AG04450 (cell line): ENCODE results near the gene SERPINF2. TPM values are rescaled to one million over a fixed set of nuclear protein-coding genes. Genes with fewer than 3 reads are reported as not detected.
"Not testable (repeated sequence)": the region's sequence is repeated elsewhere in the genome, so short reads cannot be mapped to it uniquely, and the experiment has no call there.

Experiments used
- CTCF ChIA-PET: fragments of 300-600, 350-600 bp; formaldehyde crosslinking; extraction: SDS; loops from one replicate; lab custom pipeline; 2022; ENCODE audit warnings: antibody characterized with exemption, inconsistent platforms; lab: Charles Lee
- POLR2A ChIA-PET: fragments of 350-600 bp; formaldehyde crosslinking; extraction: SDS; loops from one replicate; lab custom pipeline; 2021; ENCODE audit warnings: antibody characterized with exemption, inconsistent platforms; lab: Yijun Ruan, JAX
- DNase-seq: peaks from one replicate; pipeline ENCODE4 v3.0.0-alpha.2; 2011; ENCODE audit warnings: low read depth, low spot score
- H3K27ac ChIP-seq: one replicate; pipeline ENCODE4 v1.5.1; 2012; ENCODE audit warnings: low read depth, low read length, control low read depth
- H3K27me3 ChIP-seq: one replicate; pipeline ENCODE4 v1.6.0; 2012; ENCODE audit warnings: low read length; ENCODE audit not compliant: control insufficient read depth, insufficient read depth
- H3K4me3 ChIP-seq: 2 replicates; pipeline ENCODE4 v1.5.1; 2011; ENCODE audit warnings: mild to moderate bottlenecking, low read depth, low read length, control low read depth
- H3K9me3 ChIP-seq: 2 replicates; pipeline ENCODE4 v1.5.1; 2012; ENCODE audit warnings: low read length; ENCODE audit not compliant: control insufficient read depth, insufficient read depth
- polyA plus RNA-seq: library from polyadenylated mRNA; depleted of rRNA; stranded (reverse); fragments of >200 nt; gene quantifications from 2 replicates; pipeline ENCODE4 v1.2.3, GENCODE V29; 2011
- TF ChIP-seq, protein P1 (sequence below): IDR thresholded peaks from 2 replicates; pipeline ENCODE4 v1.5.1; 2011; ENCODE audit warnings: low read depth, low read length, control low read depth, inconsistent platforms

Gene SERPINF2
- polyA plus RNA-seq, 1 experiment, result not detected

DNA sequence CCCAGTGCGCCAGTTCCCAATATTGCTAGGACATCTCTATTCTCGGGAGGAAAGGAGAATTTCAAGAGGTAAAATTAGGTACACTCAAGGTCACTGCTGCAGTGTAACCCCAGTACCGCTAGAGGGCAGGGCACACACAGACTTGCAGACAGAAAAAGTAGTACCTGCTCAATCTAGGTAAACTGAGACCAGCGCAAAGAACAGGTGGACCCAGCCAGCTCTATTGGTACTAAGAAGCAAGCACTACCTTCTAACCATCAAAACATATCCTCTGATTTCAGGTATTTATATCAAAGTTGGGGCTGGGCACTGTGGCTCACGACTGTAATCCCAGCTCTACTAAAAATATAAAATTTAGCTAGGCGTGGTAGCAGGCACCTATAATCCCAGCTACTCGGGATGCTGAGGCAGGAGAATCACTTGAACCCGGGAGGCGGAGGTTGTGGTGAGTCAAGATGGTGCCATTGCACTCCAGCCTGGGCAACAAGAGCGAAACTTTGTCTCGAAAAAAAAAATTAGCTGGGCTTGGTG is 21.8 kb upstream of the SERPINF2 start:
- POLR2A ChIA-PET, result no interaction called here
- H3K27ac ChIP-seq, result no peak overlapping the region
- CTCF ChIA-PET, result interaction anchor here (0.6 to 7.1 kb wide), 18 partner anchors 9 to 281 kb away, joined by 3 to 89 read pairs (median 4); partner anchors contain the start of gene SERPINF1

DNA sequence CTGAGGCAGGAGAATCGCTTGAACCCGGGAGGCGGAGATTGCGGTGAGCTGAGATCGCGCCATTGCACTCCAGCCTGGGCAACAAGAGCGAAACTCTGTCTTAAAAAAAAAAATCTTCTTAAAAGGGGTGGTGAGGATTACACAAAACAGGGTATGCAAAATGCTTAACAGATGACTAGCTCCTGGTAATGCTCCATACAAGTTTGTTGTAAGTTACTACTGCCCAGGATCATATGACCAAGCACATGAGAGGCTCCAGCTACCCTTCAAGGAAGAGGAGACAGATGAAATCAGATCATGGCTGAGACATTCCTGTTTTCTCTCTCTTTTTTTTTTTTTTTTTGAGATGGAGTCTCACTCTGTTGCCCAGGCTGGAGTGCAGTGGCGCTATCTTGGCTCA is 20.6 kb upstream of the SERPINF2 start:
- ChIA-PET POLR2A (interaction anchor here (0.6 to 0.7 kb wide), 2 partner anchors 40 to 146 kb away, joined by 3 to 4 read pairs; no protein-coding TSS in a partner anchor), CTCF (interaction anchor here (0.7 to 7.1 kb wide), 11 partner anchors 50 to 242 kb away, joined by 3 to 89 read pairs (median 5); no protein-coding TSS in a partner anchor)
- DNase-seq, result peak; percentile 63
- H3K4me3 ChIP-seq, H3K27me3 ChIP-seq, H3K27ac ChIP-seq: not testable (repeated sequence)
- peaks cover 11% of the 10 kb centered on the region; the same call in 1 of the 2 replicates for H3K9me3 ChIP-seq

More for the DNA sequence above, 21.8 kb upstream of the SERPINF2 start:
- Histone ChIP-seq H3K4me3 (no peak overlapping the region), H3K27me3 (no peaks in the 10 kb centered on the region), H3K9me3 (peaks cover 6% of the 10 kb centered on the region; the same call in 1 of the 2 replicates)
- DNase-seq, result no peak
- TF ChIP-seq, protein P1, sequence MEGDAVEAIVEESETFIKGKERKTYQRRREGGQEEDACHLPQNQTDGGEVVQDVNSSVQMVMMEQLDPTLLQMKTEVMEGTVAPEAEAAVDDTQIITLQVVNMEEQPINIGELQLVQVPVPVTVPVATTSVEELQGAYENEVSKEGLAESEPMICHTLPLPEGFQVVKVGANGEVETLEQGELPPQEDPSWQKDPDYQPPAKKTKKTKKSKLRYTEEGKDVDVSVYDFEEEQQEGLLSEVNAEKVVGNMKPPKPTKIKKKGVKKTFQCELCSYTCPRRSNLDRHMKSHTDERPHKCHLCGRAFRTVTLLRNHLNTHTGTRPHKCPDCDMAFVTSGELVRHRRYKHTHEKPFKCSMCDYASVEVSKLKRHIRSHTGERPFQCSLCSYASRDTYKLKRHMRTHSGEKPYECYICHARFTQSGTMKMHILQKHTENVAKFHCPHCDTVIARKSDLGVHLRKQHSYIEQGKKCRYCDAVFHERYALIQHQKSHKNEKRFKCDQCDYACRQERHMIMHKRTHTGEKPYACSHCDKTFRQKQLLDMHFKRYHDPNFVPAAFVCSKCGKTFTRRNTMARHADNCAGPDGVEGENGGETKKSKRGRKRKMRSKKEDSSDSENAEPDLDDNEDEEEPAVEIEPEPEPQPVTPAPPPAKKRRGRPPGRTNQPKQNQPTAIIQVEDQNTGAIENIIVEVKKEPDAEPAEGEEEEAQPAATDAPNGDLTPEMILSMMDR, result peak; percentile 99

DNA sequence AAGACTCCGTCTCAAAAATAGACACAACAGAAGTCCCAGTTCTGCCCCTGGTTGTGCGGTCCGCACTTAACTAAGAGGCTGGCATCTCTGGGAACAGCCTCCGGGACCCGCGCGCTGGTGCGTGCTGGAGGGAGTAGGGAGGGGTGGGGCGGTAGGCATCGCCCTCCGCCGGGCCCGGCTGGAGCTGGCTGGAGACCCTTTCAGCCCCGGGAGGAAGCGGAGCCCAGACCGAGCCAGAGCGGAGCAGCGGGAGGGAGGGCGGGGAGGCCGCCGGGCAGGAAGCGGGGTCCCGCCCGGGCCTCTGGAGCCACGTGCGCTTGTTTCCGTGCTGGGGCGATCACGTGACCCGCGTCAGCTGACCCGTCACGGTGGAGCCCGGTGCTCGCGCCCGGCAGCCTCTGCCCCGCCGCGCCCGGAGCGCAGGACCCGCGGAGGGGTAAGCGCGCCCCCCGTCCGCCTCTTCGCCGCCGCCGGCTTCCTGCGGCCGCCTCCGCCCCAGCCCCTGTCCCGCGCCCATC is 18.3 kb upstream of the SERPINF2 start, which contains the start of gene WDR81:
Gene WDR81 (plus strand): TSS at position 354 of the 518 bp plus-strand sequence. CDS start 256 bp downstream, outside the sequence.
- Histone ChIP-seq H3K4me3 (peak within 1 kb of the TSS; percentile 60), H3K27ac (peak within 1 kb of the TSS; percentile 52), H3K27me3 (no peaks in the 10 kb centered on the region), H3K9me3 (peaks cover 11% of the 10 kb centered on the region; the same call in 1 of the 2 replicates)
- CTCF ChIA-PET, result interaction anchor here (0.6 to 2.1 kb wide), 2 partner anchors 59 to 91 kb away, joined by 3 to 7 read pairs; no protein-coding TSS in a partner anchor
- POLR2A ChIA-PET, result interaction anchor here (1.2 to 1.6 kb wide), 2 partner anchors 8 to 40 kb away, joined by 3 to 7 read pairs; no protein-coding TSS in a partner anchor
- no peak for DNase-seq
- TF ChIP-seq, protein P1, result no peak

DNA sequence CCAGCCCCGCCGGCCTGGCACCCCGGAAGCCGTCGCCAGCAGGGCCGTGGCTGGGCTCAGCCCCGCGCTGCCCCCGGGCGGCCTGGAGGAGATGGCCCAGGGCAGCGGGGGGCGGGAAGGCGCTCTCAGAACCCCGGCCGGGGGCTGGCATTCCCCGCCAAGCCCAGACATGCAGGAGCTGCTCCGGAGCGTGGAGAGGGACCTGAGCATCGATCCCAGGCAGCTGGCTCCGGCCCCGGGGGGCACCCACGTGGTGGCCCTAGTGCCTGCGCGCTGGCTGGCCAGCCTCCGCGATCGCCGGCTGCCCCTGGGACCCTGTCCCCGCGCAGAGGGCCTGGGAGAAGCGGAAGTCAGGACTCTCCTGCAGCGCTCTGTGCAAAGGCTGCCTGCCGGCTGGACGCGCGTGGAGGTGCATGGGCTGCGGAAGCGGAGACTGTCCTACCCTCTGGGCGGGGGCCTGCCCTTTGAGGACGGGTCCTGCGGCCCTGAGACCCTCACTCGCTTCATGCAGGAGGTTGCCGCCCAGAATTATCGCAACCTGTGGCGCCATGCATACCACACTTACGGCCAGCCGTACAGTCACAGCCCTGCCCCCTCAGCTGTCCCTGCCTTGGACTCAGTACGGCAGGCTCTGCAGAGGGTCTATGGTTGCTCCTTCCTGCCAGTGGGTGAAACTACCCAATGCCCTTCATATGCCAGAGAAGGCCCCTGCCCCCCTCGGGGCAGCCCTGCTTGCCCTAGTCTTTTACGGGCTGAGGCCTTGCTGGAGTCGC is 17.6 kb upstream of the SERPINF2 start:
- Histone ChIP-seq H3K27ac (no peak overlapping the region), H3K4me3 (peak overlapping the region; percentile 60), H3K27me3 (no peaks in the 10 kb centered on the region), H3K9me3 (peaks cover 11% of the 10 kb centered on the region; the same call in 1 of the 2 replicates)
- DNase-seq, result no peak
- CTCF ChIA-PET, result interaction anchor here (2.1 kb wide), 1 partner anchor 59 kb away, joined by 7 read pairs; no protein-coding TSS in a partner anchor
- TF ChIP-seq, protein P1, result no peak
- POLR2A ChIA-PET, result interaction anchor here (1.2 to 1.6 kb wide), 2 partner anchors 9 to 39 kb away, joined by 3 to 7 read pairs; no protein-coding TSS in a partner anchor
